PFSK-1 (cell line): Measurements from ENCODE around the gene CAMSAP1.

Experiments used
- POLR2AphosphoS5 ChIP-seq: IDR thresholded peaks from 2 replicates; pipeline ENCODE4 v1.6.1; 2012; ENCODE audit warnings: low read depth, mild to moderate bottlenecking, control low read depth, low read length, moderate library complexity
- REST ChIP-seq, 2 experiments: IDR thresholded peaks; 2 replicates each; pipeline versions ENCODE4 v1.6.1 to v1.8.0; 2011 to 2012; ENCODE audit warnings: low read depth in 2 of 2, low read length in 2 of 2, control low read depth in 1 of 2, inconsistent platforms in 1 of 2, mild to moderate bottlenecking in 1 of 2, moderate library complexity in 1 of 2; ENCODE audit not compliant: insufficient read depth in 1 of 2

DNA sequence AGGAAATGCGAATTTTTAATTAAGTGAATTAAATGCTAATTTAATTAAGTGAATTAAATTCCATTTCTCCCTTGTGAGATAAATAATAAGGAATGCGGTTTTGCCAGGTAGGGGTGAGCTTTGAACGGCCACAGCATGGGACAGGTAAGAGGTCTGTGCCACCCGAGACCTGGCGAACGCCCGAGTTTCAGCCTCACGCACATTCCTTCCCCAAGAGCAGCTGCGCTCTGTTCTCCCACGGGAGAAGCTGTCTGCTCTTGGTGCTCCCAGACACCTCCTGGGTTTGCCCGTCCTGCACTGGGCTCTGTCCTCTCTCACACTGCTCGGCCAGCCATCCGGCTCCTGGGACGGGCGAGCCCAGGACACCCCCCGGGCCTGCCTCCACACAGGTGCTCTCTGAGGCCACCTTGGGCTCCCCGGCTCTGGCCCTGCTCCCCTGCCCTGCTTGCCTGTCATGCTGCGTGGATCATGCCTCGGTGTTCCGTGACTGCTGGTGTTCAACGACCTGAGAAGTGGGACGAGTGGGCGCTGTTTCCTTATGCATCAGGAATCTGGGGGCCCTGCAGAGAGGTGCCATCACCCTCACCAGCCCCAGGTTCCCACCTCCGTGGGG, 13.7 kb upstream of the CAMSAP1 start:
- TF ChIP-seq REST (IDR thresholded peaks at IDR 0.05; ENCODE audit: insufficient read depth in 1 of 2, low read depth in 2 of 2, low read length in 2 of 2) (no peak), POLR2AphosphoS5 (no peak)
